Measurements from ENCODE around the gene CCL13.

DNA sequence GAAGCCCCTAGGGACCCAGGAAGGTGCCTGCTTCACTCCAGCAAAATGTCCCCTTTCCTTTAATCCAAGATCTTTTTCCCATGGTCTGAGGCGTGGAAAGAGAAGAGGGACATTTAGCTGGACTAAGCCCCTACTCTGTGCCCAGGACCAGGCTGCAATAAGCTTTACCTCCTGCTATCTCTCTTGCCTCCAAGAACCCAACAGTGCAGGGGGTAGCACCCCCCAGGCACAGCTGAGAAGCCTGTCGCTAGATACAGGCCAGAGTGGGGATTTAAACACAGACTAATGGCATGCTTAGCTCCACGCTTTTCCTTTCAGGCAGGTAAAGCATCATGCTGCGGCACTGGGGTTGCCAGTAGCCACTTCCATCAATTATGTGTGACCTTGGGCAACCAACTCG, 31.3 kb downstream of the CCL13 start:
- TF ChIP-seq, protein P1, sequence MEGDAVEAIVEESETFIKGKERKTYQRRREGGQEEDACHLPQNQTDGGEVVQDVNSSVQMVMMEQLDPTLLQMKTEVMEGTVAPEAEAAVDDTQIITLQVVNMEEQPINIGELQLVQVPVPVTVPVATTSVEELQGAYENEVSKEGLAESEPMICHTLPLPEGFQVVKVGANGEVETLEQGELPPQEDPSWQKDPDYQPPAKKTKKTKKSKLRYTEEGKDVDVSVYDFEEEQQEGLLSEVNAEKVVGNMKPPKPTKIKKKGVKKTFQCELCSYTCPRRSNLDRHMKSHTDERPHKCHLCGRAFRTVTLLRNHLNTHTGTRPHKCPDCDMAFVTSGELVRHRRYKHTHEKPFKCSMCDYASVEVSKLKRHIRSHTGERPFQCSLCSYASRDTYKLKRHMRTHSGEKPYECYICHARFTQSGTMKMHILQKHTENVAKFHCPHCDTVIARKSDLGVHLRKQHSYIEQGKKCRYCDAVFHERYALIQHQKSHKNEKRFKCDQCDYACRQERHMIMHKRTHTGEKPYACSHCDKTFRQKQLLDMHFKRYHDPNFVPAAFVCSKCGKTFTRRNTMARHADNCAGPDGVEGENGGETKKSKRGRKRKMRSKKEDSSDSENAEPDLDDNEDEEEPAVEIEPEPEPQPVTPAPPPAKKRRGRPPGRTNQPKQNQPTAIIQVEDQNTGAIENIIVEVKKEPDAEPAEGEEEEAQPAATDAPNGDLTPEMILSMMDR (IDR thresholded peaks at IDR 0.05; ENCODE audit: poor library complexity) = no peak
- no peak for TF ChIP-seq EZH2phosphoT487 (IDR thresholded peaks at IDR 0.05; ENCODE audit: low read depth, severe bottlenecking, unreplicated experiment)

Measured in hepatocyte (in vitro differentiated cells).